Measurements from ENCODE around the gene C1orf115. TPM values are rescaled to one million over a fixed set of nuclear protein-coding genes. Genes with fewer than 3 reads are reported as not detected.

Gene C1orf115
- total RNA-seq, 1 experiment from 2014 or later = 33.9 TPM

DNA sequence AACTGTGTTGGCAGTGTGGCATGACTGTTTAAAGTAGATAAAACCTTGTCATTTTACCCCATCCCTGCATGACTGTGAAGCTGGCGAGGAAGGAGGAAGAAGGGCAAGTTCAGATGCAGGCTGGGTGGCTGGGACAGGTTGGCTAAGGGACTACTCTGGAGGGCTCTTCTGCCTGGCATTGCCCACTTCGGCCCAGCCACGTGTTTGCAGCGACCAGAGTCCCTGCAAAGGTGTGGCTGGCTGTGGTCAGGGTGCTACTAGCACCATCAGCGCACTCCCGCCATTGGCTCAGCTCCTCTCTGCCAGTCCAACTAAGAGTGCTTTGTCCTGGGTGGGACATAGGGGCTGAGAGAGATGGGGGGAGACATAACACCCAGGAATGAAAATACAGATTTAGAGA lies 7.2 kb downstream of the C1orf115 start:
- H3K4me1 Mint-ChIP-seq (ENCODE audit: low read depth, unreplicated experiment) = peaks cover 12% of the 10 kb centered on the region
- POLR2A ChIA-PET = interaction anchor here (0.6 kb wide), 1 partner anchor 425 kb away, joined by 3 read pairs; the partner anchor contains the start of gene RAB3GAP2

DNA sequence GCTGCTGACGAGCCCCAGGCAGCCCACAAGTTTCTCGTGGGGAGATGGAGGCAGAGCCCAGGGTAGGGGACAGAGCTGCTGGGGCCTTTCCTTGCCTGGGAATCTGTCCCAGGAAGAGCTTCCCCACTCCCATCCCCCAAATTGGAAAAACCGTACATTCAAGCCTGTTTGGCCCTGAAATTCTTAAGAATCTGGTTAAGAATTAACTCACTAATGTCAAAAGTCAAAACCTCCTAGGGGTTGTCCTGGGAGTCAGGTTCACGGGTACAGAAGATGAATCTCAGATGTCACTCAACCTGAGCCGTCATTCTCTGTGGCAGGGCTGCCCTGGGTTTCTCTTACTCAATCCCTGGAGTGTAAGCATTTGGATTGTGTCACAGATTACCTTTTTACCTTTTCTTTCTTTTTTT lies 8.4 kb downstream of the C1orf115 start:
- TF ChIP-seq, protein P1, sequence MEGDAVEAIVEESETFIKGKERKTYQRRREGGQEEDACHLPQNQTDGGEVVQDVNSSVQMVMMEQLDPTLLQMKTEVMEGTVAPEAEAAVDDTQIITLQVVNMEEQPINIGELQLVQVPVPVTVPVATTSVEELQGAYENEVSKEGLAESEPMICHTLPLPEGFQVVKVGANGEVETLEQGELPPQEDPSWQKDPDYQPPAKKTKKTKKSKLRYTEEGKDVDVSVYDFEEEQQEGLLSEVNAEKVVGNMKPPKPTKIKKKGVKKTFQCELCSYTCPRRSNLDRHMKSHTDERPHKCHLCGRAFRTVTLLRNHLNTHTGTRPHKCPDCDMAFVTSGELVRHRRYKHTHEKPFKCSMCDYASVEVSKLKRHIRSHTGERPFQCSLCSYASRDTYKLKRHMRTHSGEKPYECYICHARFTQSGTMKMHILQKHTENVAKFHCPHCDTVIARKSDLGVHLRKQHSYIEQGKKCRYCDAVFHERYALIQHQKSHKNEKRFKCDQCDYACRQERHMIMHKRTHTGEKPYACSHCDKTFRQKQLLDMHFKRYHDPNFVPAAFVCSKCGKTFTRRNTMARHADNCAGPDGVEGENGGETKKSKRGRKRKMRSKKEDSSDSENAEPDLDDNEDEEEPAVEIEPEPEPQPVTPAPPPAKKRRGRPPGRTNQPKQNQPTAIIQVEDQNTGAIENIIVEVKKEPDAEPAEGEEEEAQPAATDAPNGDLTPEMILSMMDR (IDR thresholded peaks at IDR 0.05; ENCODE audit: insufficient read depth in 1 of 2, low read depth in 1 of 2, low read length in 1 of 2, severe bottlenecking in 1 of 2, unreplicated experiment in 1 of 2) = no peak
- no peak overlapping the region for H3K4me3 ChIP-seq (ENCODE audit: low read depth, low read length)
- Mint-ChIP-seq H3K4me1 (ENCODE audit: low read depth, unreplicated experiment) (peaks cover 12% of the 10 kb centered on the region), H3K4me3 (ENCODE audit: unreplicated experiment) (no peak overlapping the region), H3K9me3 (ENCODE audit: unreplicated experiment) (no peaks in the 10 kb centered on the region), H3K27ac (ENCODE audit: unreplicated experiment) (no peak overlapping the region), H3K36me3 (ENCODE audit: insufficient read depth, unreplicated experiment) (no peaks in the 10 kb centered on the region), H3K27me3 (ENCODE audit: insufficient read depth, unreplicated experiment) (no peaks in the 10 kb centered on the region)
- no peaks in the 10 kb centered on the region for H3K9me3 ChIP-seq
- intact Hi-C loops (cut with micrococcal nuclease; ENCODE audit: unreplicated experiment) = no loop called here
- ChIA-PET POLR2A (no interaction called here), CTCF (interaction anchor here (2.4 kb wide), 1 partner anchor 35 kb away, joined by 19 read pairs; no protein-coding TSS in a partner anchor)
- H3K36me3 ChIP-seq (ENCODE audit: control insufficient read depth, insufficient read depth, low read length) = no peaks in the 10 kb centered on the region; the same call in 1 of the 2 replicates
- H3K4me1 ChIP-seq = peaks cover 31% of the 10 kb centered on the region
- no peaks in the 10 kb centered on the region for H3K27me3 ChIP-seq (replicated peaks; ENCODE audit: control insufficient read depth, insufficient read depth, low read length)
- no TSS peak for BruUV-seq (replicated peaks)
- DNase-seq = peak in 1 of 2 experiments; percentile 36

More for the DNA sequence above, 7.2 kb downstream of the C1orf115 start:
- no peaks in the 10 kb centered on the region for H3K27me3 Mint-ChIP-seq (ENCODE audit: insufficient read depth, unreplicated experiment)
- TF ChIP-seq, protein P1 (IDR thresholded peaks at IDR 0.05; ENCODE audit: insufficient read depth in 1 of 2, low read depth in 1 of 2, low read length in 1 of 2, severe bottlenecking in 1 of 2, unreplicated experiment in 1 of 2) = no peak
- no peaks in the 10 kb centered on the region for H3K9me3 ChIP-seq
- BruUV-seq (replicated peaks) = no TSS peak
- H3K4me3 Mint-ChIP-seq (ENCODE audit: unreplicated experiment) = no peak overlapping the region
- no peak for DNase-seq
- no peaks in the 10 kb centered on the region for H3K9me3 Mint-ChIP-seq (ENCODE audit: unreplicated experiment)
- H3K27ac Mint-ChIP-seq (ENCODE audit: unreplicated experiment) = no peak overlapping the region
- H3K4me3 ChIP-seq (ENCODE audit: low read depth, low read length) = no peak overlapping the region
- intact Hi-C loops (cut with micrococcal nuclease; ENCODE audit: unreplicated experiment) = no loop called here
- CTCF ChIA-PET = no interaction called here
- H3K36me3 Mint-ChIP-seq (ENCODE audit: insufficient read depth, unreplicated experiment) = no peaks in the 10 kb centered on the region
- H3K4me1 ChIP-seq = peaks cover 31% of the 10 kb centered on the region
- H3K36me3 ChIP-seq (ENCODE audit: control insufficient read depth, insufficient read depth, low read length) = no peaks in the 10 kb centered on the region; the same call in 1 of the 2 replicates
- H3K27me3 ChIP-seq (replicated peaks; ENCODE audit: control insufficient read depth, insufficient read depth, low read length) = no peaks in the 10 kb centered on the region

DNA sequence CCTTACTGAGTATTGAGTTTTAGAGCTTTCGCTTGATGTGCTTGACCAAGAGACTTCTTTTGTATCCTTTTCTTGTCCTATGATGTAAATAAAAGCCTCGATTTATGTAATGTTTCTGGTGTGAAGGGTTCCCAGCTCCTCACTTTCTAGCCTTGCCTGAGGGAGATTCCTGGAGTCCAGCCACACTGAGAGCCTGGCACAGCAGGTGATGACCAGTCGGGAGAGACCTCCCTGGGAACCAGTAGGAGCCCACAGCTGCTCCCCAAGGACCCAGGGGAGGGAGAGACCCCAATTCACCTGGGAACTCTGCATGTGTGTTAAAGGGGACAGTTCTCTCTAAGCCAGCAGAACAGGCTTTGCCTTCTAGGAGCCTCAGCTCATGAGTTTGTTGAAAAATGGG lies 8.9 kb downstream of the C1orf115 start:
- peaks cover 12% of the 10 kb centered on the region for H3K4me1 Mint-ChIP-seq (ENCODE audit: low read depth, unreplicated experiment)
- no peak overlapping the region for H3K4me3 ChIP-seq (ENCODE audit: low read depth, low read length)
- H3K9me3 Mint-ChIP-seq (ENCODE audit: unreplicated experiment) = no peaks in the 10 kb centered on the region
- no TSS peak for BruUV-seq (replicated peaks)
- no peaks in the 10 kb centered on the region for H3K27me3 ChIP-seq (replicated peaks; ENCODE audit: control insufficient read depth, insufficient read depth, low read length)
- no peaks in the 10 kb centered on the region for H3K9me3 ChIP-seq
- intact Hi-C loops (cut with micrococcal nuclease; ENCODE audit: unreplicated experiment) = no loop called here
- H3K36me3 ChIP-seq (ENCODE audit: control insufficient read depth, insufficient read depth, low read length) = no peaks in the 10 kb centered on the region; the same call in 1 of the 2 replicates
- H3K4me3 Mint-ChIP-seq (ENCODE audit: unreplicated experiment) = no peak overlapping the region
- peaks cover 31% of the 10 kb centered on the region for H3K4me1 ChIP-seq
- TF ChIP-seq, protein P1 (IDR thresholded peaks at IDR 0.05; ENCODE audit: insufficient read depth in 1 of 2, low read depth in 1 of 2, low read length in 1 of 2, severe bottlenecking in 1 of 2, unreplicated experiment in 1 of 2) = no peak
- ChIA-PET CTCF (interaction anchor here (2.4 kb wide), 1 partner anchor 35 kb away, joined by 19 read pairs; no protein-coding TSS in a partner anchor), POLR2A (no interaction called here)
- H3K27ac Mint-ChIP-seq (ENCODE audit: unreplicated experiment) = no peak overlapping the region
- H3K27me3 Mint-ChIP-seq (ENCODE audit: insufficient read depth, unreplicated experiment) = no peaks in the 10 kb centered on the region
- no peaks in the 10 kb centered on the region for H3K36me3 Mint-ChIP-seq (ENCODE audit: insufficient read depth, unreplicated experiment)
- DNase-seq = no peak

Data from Caco-2 (cell line).